HCT116 (cell line): ENCODE results near the gene CELF3. TPM values are rescaled to one million over a fixed set of nuclear protein-coding genes. Genes with fewer than 3 reads are reported as not detected.
A peak's percentile ranks its signal among the peaks of the same experiment; 100 is the strongest.
"Not testable (repeated sequence)": the region's sequence is repeated elsewhere in the genome, so short reads cannot be mapped to it uniquely, and the experiment has no call there.

Source experiments
- ATAC-seq: fragments of 200-7000 bp; cut with Tn5 transposase; 2 replicates; pipeline ENCODE4 v1.9.1; 2020; ENCODE audit warnings: mild to moderate bottlenecking, moderate library complexity
- BruUV-seq: library from RNA; stranded (reverse); fragments of 400-500 nt; replicated peaks from 2 replicates; lab custom pipeline; 2021; lab: Mats Ljungman, UMichigan
- CTCF ChIA-PET: fragments of 300-600 bp; sonication (Branson Sonifier 250); formaldehyde crosslinking; loops from one replicate; lab custom pipeline; 2021; ENCODE audit warnings: antibody characterized with exemption; lab: Charles Lee
- POLR2A ChIA-PET: fragments of 300-600, 350-600 bp; sonication (Branson Sonifier 250); formaldehyde crosslinking; loops from one replicate; lab custom pipeline; 2021; ENCODE audit warnings: antibody characterized with exemption; lab: Charles Lee
- RAD21 ChIA-PET, 2 experiments: fragments of 300-600 bp; sonication (Branson Sonifier 250); formaldehyde crosslinking; loops; one replicate each; lab custom pipeline; 2023; ENCODE audit warnings: low total read pairs in 2 of 2; ENCODE audit not compliant: uncharacterized antibody in 2 of 2, unreplicated experiment in 2 of 2, low non-redundant PET in 1 of 2; lab: Charles Lee
- DNase-seq: peaks from one replicate; pipeline ENCODE4 v3.0.0-alpha.2; 2010; ENCODE audit warnings: low read depth, low spot score
- H2AFZ ChIP-seq: fragments of 200-600 bp; shearing (Covaris generic), sonication (generic); 2 replicates; pipeline ENCODE4 v1.6.1; 2017; ENCODE audit warnings: low read depth, mixed run types, mixed read lengths, antibody characterized with exemption, low read length; ENCODE audit not compliant: poor library complexity, severe bottlenecking
- H3K27ac ChIP-seq: 2 replicates; pipeline ENCODE4 v1.5.1; 2012; ENCODE audit warnings: low read depth, low read length
- H3K27me3 ChIP-seq: fragments of 200-600 bp; sonication (generic); 2 replicates; pipeline ENCODE4 v1.6.1; 2016; ENCODE audit warnings: mixed run types, low read length, mixed read lengths; ENCODE audit not compliant: insufficient read depth
- H3K36me3 ChIP-seq, 2 experiments: fragments of 200-500 bp in 1 of 2; fragments of 200-600 bp in 1 of 2; sonication (Bioruptor generic) in 1 of 2; sonication (generic) in 1 of 2; 2 replicates each; pipeline versions ENCODE4 v1.5.1 to v1.6.1; 2014 to 2016; ENCODE audit warnings: low read length in 2 of 2, inconsistent platforms in 1 of 2, mixed read lengths in 1 of 2, mixed run types in 1 of 2; ENCODE audit not compliant: insufficient read depth in 2 of 2, control insufficient read depth in 1 of 2
- H3K4me1 ChIP-seq, 2 experiments: fragments of 200-600 bp in 1 of 2; sonication (generic) in 1 of 2; 2 replicates each; pipeline versions ENCODE4 v1.5.1 to v1.6.1; 2012 to 2017; ENCODE audit warnings: low read length in 2 of 2, inconsistent platforms in 1 of 2, mild to moderate bottlenecking in 1 of 2, mixed read lengths in 1 of 2, mixed run types in 1 of 2, moderate library complexity in 1 of 2; ENCODE audit not compliant: insufficient read depth in 2 of 2, control insufficient read depth in 1 of 2
- H3K4me2 ChIP-seq: fragments of 200-600 bp; sonication (generic); 2 replicates; pipeline ENCODE4 v1.6.1; 2017; ENCODE audit warnings: mixed run types, low read length, mixed read lengths
- H3K4me3 ChIP-seq, 2 experiments: fragments of 200-600 bp in 1 of 2; sonication (generic) in 1 of 2; replicated peaks in 1 of 2; 2 replicates each; pipeline ENCODE4 v1.5.1; 2011 to 2016; ENCODE audit warnings: low read length in 2 of 2, control low read depth in 1 of 2, low read depth in 1 of 2, mild to moderate bottlenecking in 1 of 2, mixed read lengths in 1 of 2, mixed run types in 1 of 2
- H3K79me2 ChIP-seq: fragments of 200-600 bp; sonication (generic); 2 replicates; pipeline ENCODE4 v1.6.1; 2017; ENCODE audit warnings: mild to moderate bottlenecking, mixed run types, low read length, moderate library complexity, mixed read lengths; ENCODE audit not compliant: insufficient read depth
- H3K9ac ChIP-seq: fragments of 200-600 bp; sonication (generic); 2 replicates; pipeline ENCODE4 v1.6.1; 2016; ENCODE audit warnings: low read length, mixed read lengths
- H3K9me2 ChIP-seq: fragments of 200-600 bp; sonication (generic), shearing (Covaris generic); 2 replicates; pipeline ENCODE4 v1.6.1; 2017; ENCODE audit warnings: mixed run types, mild to moderate bottlenecking, moderate library complexity; ENCODE audit not compliant: insufficient read depth
- H3K9me3 ChIP-seq, 2 experiments: fragments of 200-500 bp in 1 of 2; fragments of 200-600 bp in 1 of 2; sonication (Bioruptor generic) in 1 of 2; sonication (generic) in 1 of 2; 2 replicates each; pipeline ENCODE4 v1.6.1; 2014 to 2017; ENCODE audit warnings: low read length in 2 of 2, mixed read lengths in 2 of 2, inconsistent platforms in 1 of 2, low read depth in 1 of 2, mild to moderate bottlenecking in 1 of 2, mixed run types in 1 of 2, moderate library complexity in 1 of 2; ENCODE audit not compliant: control insufficient read depth in 1 of 2, insufficient read depth in 1 of 2
- H4K20me1 ChIP-seq: fragments of 200-600 bp; sonication (generic), shearing (Covaris generic); 2 replicates; pipeline ENCODE4 v1.6.1; 2017; ENCODE audit warnings: mixed run types, mild to moderate bottlenecking, moderate library complexity; ENCODE audit not compliant: insufficient read depth
- CBX3 ChIP-seq: IDR thresholded peaks from 2 replicates; pipeline ENCODE4 v1.6.1; 2012; ENCODE audit warnings: low read depth
- CTCF ChIP-seq, 3 experiments: fragments of 200-600 bp in 1 of 3; sonication (generic) in 1 of 3; IDR thresholded peaks in 2 of 3; conservative IDR thresholded peaks in 1 of 3; 2 replicates each; pipeline ENCODE4 v1.5.1; 2012 to 2017; ENCODE audit warnings: low read depth in 2 of 3, low read length in 2 of 3, antibody characterized with exemption in 1 of 3, borderline replicate concordance in 1 of 3, control low read depth in 1 of 3, mild to moderate bottlenecking in 1 of 3, mixed read lengths in 1 of 3, mixed run types in 1 of 3, moderate library complexity in 1 of 3; ENCODE audit not compliant: insufficient read depth in 1 of 3
- EGR1 ChIP-seq: IDR thresholded peaks from 2 replicates; pipeline ENCODE4 v1.6.1; 2012; ENCODE audit warnings: low read depth
- ELF1 ChIP-seq: IDR thresholded peaks from 2 replicates; pipeline ENCODE4 v1.6.1; 2012; ENCODE audit warnings: low read depth, borderline replicate concordance
- RAD21 ChIP-seq: IDR thresholded peaks from 2 replicates; pipeline ENCODE4 v1.6.1; 2012; ENCODE audit warnings: low read depth, mild to moderate bottlenecking
- ZFX ChIP-seq: fragments of 450-650 bp; IDR thresholded peaks from 2 replicates; pipeline ENCODE4 v1.6.1; 2017
- intact Hi-C: fragments of 100-400 bp; cut with micrococcal nuclease; formaldehyde crosslinking; loops from 2 replicates; pipeline ENCODE4 v1.10.0; 2022
- total RNA-seq: library from RNA; stranded (reverse); gene quantifications from one replicate; pipeline ENCODE4 v1.2.1, GENCODE V29; 2021; ENCODE audit not compliant: unreplicated experiment

Gene CELF3
- total RNA-seq, 1 experiment from 2014 or later = not detected

- not testable (repeated sequence) for H3K9me2 ChIP-seq, H3K27ac ChIP-seq, H3K4me3 ChIP-seq, H3K9me3 ChIP-seq, H3K36me3 ChIP-seq, H2AFZ ChIP-seq, H3K9ac ChIP-seq, H3K4me2 ChIP-seq, H3K4me1 ChIP-seq, H4K20me1 ChIP-seq, DNase-seq
- intact Hi-C loops = loop anchor here (2.0 kb wide), 1 partner anchor 139 kb away; no protein-coding TSS in a partner anchor
- POLR2A ChIA-PET = interaction anchor here (2.5 kb wide), 1 partner anchor 194 kb away, joined by 10 read pairs; the partner anchor contains the start of gene TUFT1
- RAD21 ChIA-PET = interaction anchor here (0.6 to 1.4 kb wide), 3 partner anchors 33 to 103 kb away, joined by 4 to 6 read pairs (median 5); no protein-coding TSS in a partner anchor
- TF ChIP-seq RAD21 = peak; percentile 30; the same call in 1 of the 2 replicates
- 0 out of 6 replicates have a peak, but pooled peaks of 1 of the 3 experiments have one; percentile 5 for TF ChIP-seq CTCF (IDR thresholded peaks at IDR 0.05 in 2 of 3, conservative IDR thresholded peaks at IDR 0.05 in 1 of 3; ENCODE audit: borderline replicate concordance in 1 of 3, insufficient read depth in 1 of 3, low read depth in 2 of 3, low read length in 2 of 3)
- TF ChIP-seq, all 23 proteins: peak for 2; not testable (repeated sequence) for 21
- not testable (repeated sequence) for ATAC-seq, BruUV-seq, H3K27me3 ChIP-seq, H3K79me2 ChIP-seq
- CTCF ChIA-PET = interaction anchor here (0.6 to 1.4 kb wide), 5 partner anchors 21 to 433 kb away, joined by 3 to 6 read pairs (median 4); partner anchors contain the start of gene POGZ
Measured at GRCh38 chr1:151733995-151734394, 17.4 kb upstream of the CELF3 start.

DNA sequence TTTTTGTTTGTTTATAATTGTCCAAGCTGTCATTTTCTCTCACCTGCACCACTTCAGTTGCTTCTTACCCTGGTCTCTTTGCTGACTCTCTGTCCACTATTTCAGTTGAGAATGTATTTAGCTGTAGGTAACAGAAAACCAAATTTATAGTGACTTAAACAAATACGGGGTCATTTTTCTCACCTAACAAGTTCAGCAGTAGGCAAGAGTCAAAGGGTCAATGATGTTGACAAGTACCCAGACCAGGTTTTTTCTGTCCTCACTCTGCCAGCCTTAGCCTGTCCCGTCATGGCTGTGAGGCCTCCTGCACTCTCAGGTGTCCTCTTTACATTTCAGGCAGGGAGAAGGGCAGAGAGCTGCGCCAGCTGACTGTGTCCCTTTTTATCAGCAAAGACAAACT, 16.5 kb upstream of the CELF3 start:
- ChIA-PET POLR2A (interaction anchor here (2.5 kb wide), 1 partner anchor 193 kb away, joined by 10 read pairs; the partner anchor contains the start of gene TUFT1), RAD21 (no interaction called here), CTCF (no interaction called here)
- no peaks in the 10 kb centered on the region for H3K79me2 ChIP-seq
- no peaks in the 10 kb centered on the region for H3K27me3 ChIP-seq
- no peak overlapping the region for H3K4me2 ChIP-seq
- H3K4me3 ChIP-seq = no peak overlapping the region
- H2AFZ ChIP-seq = no peak overlapping the region
- TF ChIP-seq ELF1 (no peak), EGR1 (no peak), ZFX (no peak), CTCF (IDR thresholded peaks at IDR 0.05 in 2 of 3, conservative IDR thresholded peaks at IDR 0.05 in 1 of 3; ENCODE audit: borderline replicate concordance in 1 of 3, insufficient read depth in 1 of 3, low read depth in 2 of 3, low read length in 2 of 3) (no peak), CBX3 (no peak)
- TF ChIP-seq, all 23 proteins: peak for 0
- ATAC-seq = no peak
- no TSS peak for BruUV-seq
- Histone ChIP-seq H3K9ac (no peak overlapping the region), H3K9me2 (no peaks in the 10 kb centered on the region), H3K36me3 (no peaks in the 10 kb centered on the region), H3K4me1 (0 out of 4 replicates have a peak, but pooled peaks cover 0 to 4% of the 10 kb centered on the region in 2 experiments), H4K20me1 (no peaks in the 10 kb centered on the region), H3K27ac (no peak overlapping the region), H3K9me3 (peaks cover 0 to 7% of the 10 kb centered on the region in 2 experiments; a peak in 1 of 4 replicates)
- intact Hi-C loops = no loop called here
- DNase-seq = no peak
